GM12878 (cell line): ENCODE data around the gene ATP2C1. TPM values are rescaled to one million over a fixed set of nuclear protein-coding genes. Genes with fewer than 3 reads are reported as not detected.
A peak's percentile ranks its signal among the peaks of the same experiment; 100 is the strongest.

Source experiments
- BACH1 ChIP-seq: fragments of 450-650 bp; IDR thresholded peaks from 2 replicates; pipeline ENCODE4 v1.6.1; 2017; ENCODE audit warnings: mild to moderate bottlenecking, borderline replicate concordance
- BHLHE40 ChIP-seq, 2 experiments: fragments of 450-650 bp in 1 of 2; IDR thresholded peaks; 2 replicates each; pipeline ENCODE4 v1.6.1; 2011 to 2017; ENCODE audit warnings: low read depth in 2 of 2, borderline replicate concordance in 1 of 2, improper control_type of control experiment in 1 of 2, low read length in 1 of 2, mild to moderate bottlenecking in 1 of 2
- CEBPZ ChIP-seq: fragments of 150-350 bp; IDR thresholded peaks from 2 replicates; pipeline ENCODE4 v1.6.1; 2016; ENCODE audit warnings: low read depth, low read length
- CTCF ChIP-seq, 3 experiments: IDR thresholded peaks in 2 of 3; conservative IDR thresholded peaks in 1 of 3; 2 replicates each; pipeline ENCODE4 v1.5.1; 2011; ENCODE audit warnings: low read depth in 3 of 3, low read length in 3 of 3, mild to moderate bottlenecking in 3 of 3, control low read depth in 2 of 3, moderate library complexity in 2 of 3, inconsistent platforms in 1 of 3, mixed read lengths in 1 of 3; ENCODE audit not compliant: control insufficient read depth in 2 of 3, insufficient read depth in 1 of 3; ENCODE audit errors: extremely low read depth in 1 of 3
- MTA2 ChIP-seq: fragments of 450-650 bp; IDR thresholded peaks from 2 replicates; pipeline ENCODE4 v1.6.1; 2016; ENCODE audit warnings: low read depth, mild to moderate bottlenecking, moderate library complexity
- MTA3 ChIP-seq: IDR thresholded peaks from 2 replicates; pipeline ENCODE4 v1.6.1; 2012; ENCODE audit warnings: low read length, inconsistent platforms, borderline replicate concordance
- NKRF ChIP-seq: fragments of 450-650 bp; conservative IDR thresholded peaks from 2 replicates; pipeline ENCODE4 v1.6.1; 2017; ENCODE audit warnings: mild to moderate bottlenecking, moderate library complexity
- RBBP5 ChIP-seq: fragments of 200-600 bp; sonication (generic); conservative IDR thresholded peaks from 2 replicates; pipeline ENCODE4 v1.6.1; 2016
- SKIL ChIP-seq: fragments of 450-650 bp; IDR thresholded peaks from 2 replicates; pipeline ENCODE4 v1.6.1; 2017; ENCODE audit warnings: mild to moderate bottlenecking, low read depth, inconsistent platforms; ENCODE audit not compliant: poor library complexity, severe bottlenecking
- SMC3 ChIP-seq: IDR thresholded peaks from 2 replicates; pipeline ENCODE4 v1.6.1; 2011; ENCODE audit warnings: low read length, improper control_type of control experiment, borderline replicate concordance
- TARDBP ChIP-seq: IDR thresholded peaks from 2 replicates; pipeline ENCODE4 v1.6.1; 2016; ENCODE audit warnings: borderline replicate concordance
- ZBTB40 ChIP-seq: fragments of 450-650 bp; IDR thresholded peaks from 2 replicates; pipeline ENCODE4 v1.6.1; 2016; ENCODE audit warnings: mild to moderate bottlenecking, moderate library complexity, borderline replicate concordance
- polyA plus RNA-seq, 11 experiments: library from polyadenylated mRNA; depleted of rRNA in 4 of 11; unstranded in 6 of 11; stranded (reverse) in 5 of 11; fragments of >200 nt; fragmentation: Nextera tagmentation in 4 of 11; fragmentation: Illumina TruSeq in 1 of 11; extraction: Ambion mirVana in 4 of 11; extraction: Trizol in 1 of 11; gene quantifications; 1 replicate in 1 of 11; 2 replicates in 10 of 11; pipeline versions ENCODE4 v1.2.1 to v1.2.3, GENCODE V29; 2011 to 2016; ENCODE audit warnings: inconsistent platforms in 2 of 11, missing spikeins in 2 of 11, low read depth in 1 of 11
- total RNA-seq, 4 experiments: library from RNA; depleted of rRNA in 3 of 4; stranded (reverse); fragments of >200 nt in 3 of 4; fragmentation: Illumina TruSeq in 1 of 4; extraction: Trizol in 1 of 4; gene quantifications; 2 replicates each; pipeline versions ENCODE4 v1.2.1 to v1.2.3, GENCODE V29; 2013 to 2021

ATP2C1 gene
- total and polyA plus RNA-seq, 10 of the 15 experiments (the other 5 are each of a cell fraction or from before 2014, with no cell fraction given), result 20.6 to 116 (median 55.1) TPM

GRCh38 chr3:131026321-131027151, 132.7 kb downstream of the ATP2C1 start, which contains the start of the genes ASTE1 and NEK11 (continued):
- TF ChIP-seq SMC3, result no peak; the same call in 1 of the 2 replicates
- no peak for TF ChIP-seq MTA2
- no peak for TF ChIP-seq CTCF (IDR thresholded peaks at IDR 0.05 in 2 of 3, conservative IDR thresholded peaks at IDR 0.05 in 1 of 3; ENCODE audit: control insufficient read depth in 2 of 3, extremely low read depth in 1 of 3, insufficient read depth in 1 of 3, low read depth in 3 of 3, low read length in 3 of 3)
- peak; percentile 88 for TF ChIP-seq NKRF
- no peak for TF ChIP-seq CEBPZ
- TF ChIP-seq SKIL, result no peak
- no peak for TF ChIP-seq MTA3
- TF ChIP-seq TARDBP, result peak; percentile 66; the same call in 1 of the 2 replicates
- TF ChIP-seq ZBTB40, result peak; percentile 52; the same call in 1 of the 2 replicates
- TF ChIP-seq BACH1, result peak; percentile 46; the same call in 1 of the 2 replicates
- no peak for TF ChIP-seq RBBP5
- peak; percentile 86 to 96 for TF ChIP-seq BHLHE40 (IDR thresholded peaks at IDR 0.05; ENCODE audit: borderline replicate concordance in 1 of 2, low read depth in 2 of 2, low read length in 1 of 2)
